H1 (cell line): ENCODE data around the gene GAS2. TPM values are rescaled to one million over a fixed set of nuclear protein-coding genes. Genes with fewer than 3 reads are reported as not detected.

Experiments
- CTCF ChIA-PET: fragments of 300-600 bp; sonication (Branson Sonifier 250); formaldehyde crosslinking; loops from one replicate; lab custom pipeline; 2021; ENCODE audit not compliant: partially characterized antibody; lab: Charles Lee
- POLR2A ChIA-PET: fragments of 300-600 bp; sonication (Branson Sonifier 250); formaldehyde crosslinking; loops from one replicate; lab custom pipeline; 2021; ENCODE audit warnings: inconsistent platforms; ENCODE audit not compliant: partially characterized antibody; lab: Charles Lee
- DNase-seq, 2 experiments: peaks; one replicate each; pipeline versions ENCODE4 v3.0.0 to v3.0.0-alpha.2; 2010 to 2022; ENCODE audit warnings: low spot score in 2 of 2, low read depth in 1 of 2, mixed read lengths in 1 of 2
- FAIRE-seq: peaks from 2 replicates; lab custom pipeline; 2011; peaks lifted over from hg19 to GRCh38; lab: Jason Lieb, UNC
- H2AFZ ChIP-seq: 2 replicates; pipeline ENCODE4 v1.8.1; 2012; ENCODE audit warnings: low read length, inconsistent platforms
- H2AK5ac ChIP-seq: 2 replicates; pipeline ENCODE4 v1.6.1; 2013; ENCODE audit warnings: low read depth, low read length
- H2BK120ac ChIP-seq: replicated peaks from 2 replicates; pipeline ENCODE3; 2013; ENCODE audit warnings: low read depth, low read length, inconsistent platforms
- H2BK12ac ChIP-seq: 2 replicates; pipeline ENCODE4 v1.6.1; 2013; ENCODE audit warnings: low read depth, low read length
- H2BK15ac ChIP-seq: 2 replicates; pipeline ENCODE4 v1.6.1; 2013; ENCODE audit warnings: low read length
- H2BK20ac ChIP-seq: 2 replicates; pipeline ENCODE4 v1.6.1; 2013; ENCODE audit warnings: low read length
- H2BK5ac ChIP-seq: 2 replicates; pipeline ENCODE4 v1.6.1; 2013; ENCODE audit warnings: low read depth, low read length
- H3K14ac ChIP-seq: 2 replicates; pipeline ENCODE4 v1.6.1; 2013; ENCODE audit warnings: inconsistent platforms; ENCODE audit not compliant: insufficient read length
- H3K18ac ChIP-seq: 2 replicates; pipeline ENCODE4 v1.6.1; 2013; ENCODE audit warnings: low read length; ENCODE audit errors: extremely low read depth
- H3K23ac ChIP-seq: 2 replicates; pipeline ENCODE4 v1.6.1; 2013; ENCODE audit warnings: inconsistent platforms; ENCODE audit not compliant: insufficient read length
- H3K23me2 ChIP-seq: 2 replicates; pipeline ENCODE4 v1.6.1; 2013; ENCODE audit warnings: low read depth, low read length
- H3K27ac ChIP-seq: 2 replicates; pipeline ENCODE4 v1.6.1; 2011; ENCODE audit warnings: low read depth, low read length, inconsistent platforms
- H3K27me3 ChIP-seq, 4 experiments: replicated peaks in 1 of 4; 1 replicate in 1 of 4; 2 replicates in 3 of 4; pipeline versions ENCODE4 v1.6.1 to v1.8.1; 2011 to 2013; ENCODE audit warnings: low read length in 3 of 4, mild to moderate bottlenecking in 3 of 4, inconsistent platforms in 2 of 4, mixed read lengths in 2 of 4, moderate library complexity in 1 of 4; ENCODE audit not compliant: control insufficient read depth in 3 of 4, insufficient read depth in 3 of 4; ENCODE audit errors: extremely low read depth in 1 of 4
- H3K36me3 ChIP-seq, 4 experiments: 2 replicates each; pipeline versions ENCODE4 v1.6.1 to v1.8.1; 2011 to 2013; ENCODE audit warnings: mild to moderate bottlenecking in 4 of 4, low read length in 3 of 4, moderate library complexity in 2 of 4, control low read depth in 1 of 4, inconsistent platforms in 1 of 4; ENCODE audit not compliant: insufficient read depth in 4 of 4, control insufficient read depth in 2 of 4
- H3K4ac ChIP-seq: replicated peaks from 2 replicates; pipeline ENCODE3; 2013; ENCODE audit warnings: low read length, low read depth, mixed read lengths, inconsistent platforms; ENCODE audit not compliant: insufficient read length
- H3K4me1 ChIP-seq, 4 experiments: replicated peaks in 1 of 4; 1 replicate in 1 of 4; 2 replicates in 3 of 4; pipeline versions ENCODE4 v1.6.1 to v1.8.1; 2011 to 2013; ENCODE audit warnings: low read length in 3 of 4, inconsistent platforms in 2 of 4, mixed read lengths in 1 of 4; ENCODE audit not compliant: insufficient read depth in 4 of 4, control insufficient read depth in 3 of 4
- H3K4me2 ChIP-seq, 2 experiments: 2 replicates each; pipeline versions ENCODE4 v1.6.1 to v1.8.1; 2011 to 2013; ENCODE audit warnings: low read depth in 2 of 2, low read length in 2 of 2, control low read depth in 1 of 2, inconsistent platforms in 1 of 2, mild to moderate bottlenecking in 1 of 2; ENCODE audit not compliant: insufficient read depth in 1 of 2
- H3K4me3 ChIP-seq, 4 experiments: fragments of 200-600, 300-600 bp in 1 of 4; sonication (generic), shearing (Covaris generic), sonication (Bioruptor Twin) in 1 of 4; 2 replicates each; pipeline versions ENCODE4 v1.5.1 to v1.8.1; 2011 to 2016; ENCODE audit warnings: low read length in 4 of 4, low read depth in 3 of 4, control low read depth in 2 of 4, inconsistent platforms in 2 of 4, mild to moderate bottlenecking in 2 of 4, mixed read lengths in 1 of 4, moderate library complexity in 1 of 4; ENCODE audit not compliant: insufficient read depth in 2 of 4; ENCODE audit errors: extremely low read depth in 1 of 4
- H3K56ac ChIP-seq: replicated peaks from 2 replicates; pipeline ENCODE3; 2013; ENCODE audit warnings: low read depth, mild to moderate bottlenecking, mixed read lengths, low read length, inconsistent platforms; ENCODE audit not compliant: insufficient read length
- H3K79me1 ChIP-seq: 2 replicates; pipeline ENCODE4 v1.6.1; 2013; ENCODE audit warnings: low read depth, low read length, control low read depth
- H3K79me2 ChIP-seq, 2 experiments: 2 replicates each; pipeline versions ENCODE4 v1.6.1 to v1.8.1; 2012 to 2013; ENCODE audit warnings: low read length in 2 of 2, mild to moderate bottlenecking in 2 of 2, inconsistent platforms in 1 of 2; ENCODE audit not compliant: insufficient read depth in 2 of 2, control insufficient read depth in 1 of 2
- H3K9ac ChIP-seq, 4 experiments: replicated peaks in 1 of 4; 1 replicate in 1 of 4; 2 replicates in 3 of 4; pipeline versions ENCODE4 v1.6.1 to v1.8.1; 2011 to 2013; ENCODE audit warnings: low read depth in 3 of 4, low read length in 3 of 4, control low read depth in 2 of 4, mild to moderate bottlenecking in 2 of 4, moderate library complexity in 2 of 4, inconsistent platforms in 1 of 4; ENCODE audit errors: extremely low read depth in 1 of 4
- H3K9me3 ChIP-seq, 2 experiments: 2 replicates each; pipeline versions ENCODE4 v1.6.1 to v1.8.1; 2012 to 2013; ENCODE audit warnings: mild to moderate bottlenecking in 2 of 2, moderate library complexity in 2 of 2, control low read depth in 1 of 2, inconsistent platforms in 1 of 2, low read depth in 1 of 2, low read length in 1 of 2, mixed read lengths in 1 of 2; ENCODE audit not compliant: insufficient read depth in 2 of 2
- H4K20me1 ChIP-seq, 2 experiments: replicated peaks in 1 of 2; 2 replicates each; pipeline versions ENCODE3 to v1.8.1; 2011 to 2013; ENCODE audit warnings: inconsistent platforms in 2 of 2, low read length in 2 of 2, mild to moderate bottlenecking in 1 of 2; ENCODE audit not compliant: insufficient read depth in 2 of 2, control insufficient read depth in 1 of 2
- H4K5ac ChIP-seq: 2 replicates; pipeline ENCODE4 v1.6.1; 2013; ENCODE audit warnings: low read length, low read depth, mixed read lengths, inconsistent platforms; ENCODE audit not compliant: insufficient read length
- H4K8ac ChIP-seq: 2 replicates; pipeline ENCODE4 v1.8.0; 2013; ENCODE audit warnings: mild to moderate bottlenecking, moderate library complexity, low read length, inconsistent platforms; ENCODE audit not compliant: insufficient read depth; ENCODE audit errors: extremely low read depth
- H4K91ac ChIP-seq: replicated peaks from 2 replicates; pipeline ENCODE3; 2013; ENCODE audit warnings: low read length, mixed read lengths, inconsistent platforms; ENCODE audit not compliant: insufficient read length
- ATF2 ChIP-seq: IDR thresholded peaks from 2 replicates; pipeline ENCODE4 v1.6.1; 2012; ENCODE audit warnings: low read length, inconsistent platforms
- CEBPB ChIP-seq: IDR thresholded peaks from 2 replicates; pipeline ENCODE4 v1.6.1; 2012; ENCODE audit warnings: low read depth, low read length
- CHD2 ChIP-seq: IDR thresholded peaks from 2 replicates; pipeline ENCODE4 v1.6.1; 2012; ENCODE audit warnings: low read length, improper control_type of control experiment
- CREB1 ChIP-seq: IDR thresholded peaks from 2 replicates; pipeline ENCODE4 v1.6.1; 2012; ENCODE audit warnings: inconsistent platforms
- GABPA ChIP-seq: IDR thresholded peaks from 2 replicates; pipeline ENCODE4 v1.6.1; 2011; ENCODE audit warnings: mild to moderate bottlenecking, low read length, moderate library complexity, borderline replicate concordance; ENCODE audit not compliant: insufficient read depth
- KDM4A ChIP-seq: IDR thresholded peaks from one replicate; pipeline ENCODE4 v1.7.1; 2012; ENCODE audit warnings: low read depth, mild to moderate bottlenecking, moderate library complexity, low read length, inconsistent platforms; ENCODE audit not compliant: severe bottlenecking
- PHF8 ChIP-seq: fragments of 200-600 bp; sonication (generic); conservative IDR thresholded peaks from 2 replicates; pipeline ENCODE4 v1.7.1; 2012; ENCODE audit warnings: low read depth, mild to moderate bottlenecking, inconsistent platforms, low read length, moderate library complexity
- POLR2AphosphoS5 ChIP-seq: IDR thresholded peaks from 2 replicates; pipeline ENCODE4 v1.6.1; 2011; ENCODE audit warnings: low read depth, low read length
- RAD21 ChIP-seq, 2 experiments: IDR thresholded peaks in 1 of 2; conservative IDR thresholded peaks in 1 of 2; 2 replicates each; pipeline ENCODE4 v1.6.1; 2011; ENCODE audit warnings: low read depth in 2 of 2, low read length in 2 of 2, improper control_type of control experiment in 1 of 2, inconsistent platforms in 1 of 2, mild to moderate bottlenecking in 1 of 2, moderate library complexity in 1 of 2
- RBBP5 ChIP-seq: IDR thresholded peaks from 2 replicates; pipeline ENCODE4 v1.7.1; 2012; ENCODE audit warnings: low read depth, mild to moderate bottlenecking, inconsistent platforms, low read length, moderate library complexity, borderline replicate concordance
- USF2 ChIP-seq: IDR thresholded peaks from 2 replicates; pipeline ENCODE4 v1.6.1; 2011; ENCODE audit warnings: low read length, improper control_type of control experiment
- WGBS, 2 experiments: shearing (Covaris generic) in 1 of 2; methylation state at CpG; one replicate each; pipeline versions ENCODE4 v1.1.6 to v1.1.7; 2013 to 2015; ENCODE audit warnings: low lambda C conversion rate in 2 of 2, mixed read lengths in 2 of 2, inconsistent platforms in 1 of 2, low coverage in 1 of 2, missing lambda C conversion rate in 1 of 2; ENCODE audit not compliant: insufficient replicate concordance in 2 of 2, insufficient coverage in 1 of 2, insufficient read length in 1 of 2; ENCODE audit errors: extremely low coverage in 1 of 2, missing lambda C conversion rate in 1 of 2; 5-methylcytosine and 5-hydroxymethylcytosine counted together
- polyA plus RNA-seq, 7 experiments: library from polyadenylated mRNA; depleted of rRNA in 3 of 7; stranded (reverse) in 5 of 7; unstranded in 2 of 7; fragments of >200 nt in 5 of 7; fragments of 200-250 nt in 2 of 7; gene quantifications; 1 replicate in 5 of 7; 2 replicates in 1 of 7; 4 replicates in 1 of 7; pipeline versions ENCODE4 v1.2.1 to v1.2.3, GENCODE V29; 2011 to 2013; ENCODE audit warnings: missing spikeins in 2 of 7, mixed read lengths in 2 of 7
- total RNA-seq: library from RNA; stranded (reverse); fragmentation: NEBNext Ultra II Directional; extraction: Animal tissue kit (Norgen Biotek cat#: 25700); gene quantifications from 2 replicates; pipeline ENCODE4 v1.2.1, GENCODE V29; 2021

The GAS2 gene
- total and polyA plus RNA-seq, 2 of the 8 experiments (the other 6 are each of a cell fraction or from before 2014, with no cell fraction given) = 0.70 to 1.7 TPM

- H3K23me2 ChIP-seq = no peaks in the 10 kb centered on the region
- no peaks in the 10 kb centered on the region for H3K36me3 ChIP-seq
- H2BK12ac ChIP-seq = no peak overlapping the region
- no peak overlapping the region for H4K8ac ChIP-seq
- WGBS, 2 experiments = 72% methylated on average over 4 of the region's 4 CpGs; no CpG with 5 or more reads in 1 of the 2 experiments
- H3K23ac ChIP-seq = no peak overlapping the region
- no peak overlapping the region for H4K5ac ChIP-seq
- H2AFZ ChIP-seq = no peak overlapping the region
- H2BK120ac ChIP-seq = no peak overlapping the region
- ChIA-PET POLR2A (no interaction called here), CTCF (interaction anchor here (1.1 to 2.4 kb wide), 4 partner anchors 15 to 65 kb away, joined by 3 to 10 read pairs (median 4); partner anchors contain the start of gene FANCF)
- no peaks in the 10 kb centered on the region for H3K4me1 ChIP-seq
- H3K9ac ChIP-seq = no peak overlapping the region
- no peak overlapping the region for H2BK5ac ChIP-seq
- H4K91ac ChIP-seq = no peak overlapping the region
- no peak overlapping the region for H3K14ac ChIP-seq
- H3K4ac ChIP-seq = no peak overlapping the region
- H3K27me3 ChIP-seq = no peaks in the 10 kb centered on the region
- no peaks in the 10 kb centered on the region for H3K79me2 ChIP-seq
- H3K56ac ChIP-seq = no peak overlapping the region
- no peak overlapping the region for H3K4me3 ChIP-seq
- H2BK15ac ChIP-seq = no peak overlapping the region
- no peak overlapping the region for H3K4me2 ChIP-seq
- H3K79me1 ChIP-seq = no peaks in the 10 kb centered on the region
- H3K9me3 ChIP-seq = no peaks in the 10 kb centered on the region
- H2AK5ac ChIP-seq = no peak overlapping the region
- no peak overlapping the region for H2BK20ac ChIP-seq
- FAIRE-seq (no peak), DNase-seq (no peak)
- H3K27ac ChIP-seq = no peak overlapping the region
- no peaks in the 10 kb centered on the region for H4K20me1 ChIP-seq
- no peak overlapping the region for H3K18ac ChIP-seq
- TF ChIP-seq CREB1 = no peak
- TF ChIP-seq PHF8 = no peak
- TF ChIP-seq GABPA = no peak
- no peak for TF ChIP-seq ATF2
- no peak for TF ChIP-seq USF2
- no peak for TF ChIP-seq POLR2AphosphoS5
- TF ChIP-seq RBBP5 = no peak
- TF ChIP-seq CHD2 = no peak
- no peak for TF ChIP-seq RAD21 (IDR thresholded peaks at IDR 0.05 in 1 of 2, conservative IDR thresholded peaks at IDR 0.05 in 1 of 2; ENCODE audit: low read depth in 2 of 2, low read length in 2 of 2)
- TF ChIP-seq KDM4A = no peak
- no peak for TF ChIP-seq CEBPB
Observed at GRCh38 chr11:22690871-22691270, 24.5 kb downstream of the GAS2 start.
